Ascending aorta (tissue), 2 donors: Measurements from ENCODE around the gene RPA1. TPM values are rescaled to one million over a fixed set of nuclear protein-coding genes. Genes with fewer than 3 reads are reported as not detected.

Source experiments
- DNase-seq, 2 donors: peaks; one replicate each; pipeline ENCODE4 v3.0.0-alpha.2; 2019; ENCODE audit warnings: low spot score in 2 of 2
- H3K27ac ChIP-seq, 2 donors: fragments of 200-600 bp; sonication (generic); one replicate each; pipeline ENCODE4 v1.5.1; 2016 to 2017; ENCODE audit warnings: mild to moderate bottlenecking in 1 of 2
- H3K27me3 ChIP-seq: fragments of 200-600 bp; sonication (generic); one replicate; pipeline ENCODE4 v1.5.1; 2017
- H3K36me3 ChIP-seq, 2 donors: fragments of 200-600 bp; sonication (generic); one replicate each; pipeline ENCODE4 v1.5.1; 2016
- H3K4me1 ChIP-seq, 2 donors: fragments of 200-600 bp; sonication (generic); one replicate each; pipeline ENCODE4 v1.5.1; 2016 to 2017; ENCODE audit warnings: mild to moderate bottlenecking in 1 of 2
- H3K4me3 ChIP-seq, 2 donors: fragments of 200-600 bp; sonication (generic); one replicate each; pipeline ENCODE4 v1.5.1; 2016 to 2017; ENCODE audit warnings: mild to moderate bottlenecking in 1 of 2
- H3K9me3 ChIP-seq, 2 donors: fragments of 200-600 bp; sonication (generic); one replicate each; pipeline ENCODE4 v1.5.1; 2016
- intact Hi-C: fragments of 100-400 bp; cut with DNase I; formaldehyde crosslinking; loops from one replicate; pipeline ENCODE4 v1.15.1; 2023
- total RNA-seq: library from RNA; depleted of rRNA; stranded (reverse); fragments of >200 nt; gene quantifications from one replicate; pipeline ENCODE4 v1.1.0, GENCODE V29; 2016
- TF ChIP-seq, protein P1 (sequence below), 3 experiments: fragments of 200-600 bp in 2 of 3; fragments of 450-650 bp in 1 of 3; sonication (generic) in 2 of 3; IDR thresholded peaks; one replicate each; pipeline ENCODE4 v1.5.1; 2016 to 2019; ENCODE audit warnings: antibody characterized with exemption in 3 of 3, mild to moderate bottlenecking in 1 of 3, moderate library complexity in 1 of 3

RPA1 gene
- total RNA-seq, 1 donor from 2014 or later: 34.0 TPM

DNA sequence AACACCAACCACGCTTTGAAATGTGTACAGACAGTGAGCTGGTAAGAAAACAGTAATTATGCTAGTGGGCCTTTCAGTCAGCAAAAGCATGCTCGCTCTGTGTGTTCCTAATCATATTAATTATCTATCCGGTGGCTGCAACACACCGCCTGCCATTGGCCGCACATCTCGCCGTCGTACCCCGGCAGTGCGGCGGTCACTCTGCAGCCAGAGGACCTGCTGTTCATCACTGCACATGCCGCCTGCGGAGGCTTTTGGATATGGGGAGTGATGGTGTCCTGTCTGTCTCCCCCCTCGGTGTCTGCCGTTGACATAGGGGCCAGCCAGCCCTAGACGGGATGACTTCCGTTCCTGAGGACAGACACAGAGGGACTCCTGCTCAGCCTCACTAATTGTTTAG lies 68.5 kb downstream of the RPA1 start:
- Histone ChIP-seq H3K27me3 (no peaks in the 10 kb centered on the region), H3K9me3 (no peaks in the 10 kb centered on the region), H3K27ac (no peak overlapping the region), H3K4me1 (no peaks in the 10 kb centered on the region), H3K36me3 (peaks cover 39 to 54% of the 10 kb centered on the region in 2 donors), H3K4me3 (no peak overlapping the region)
- no peak for DNase-seq
- TF ChIP-seq, protein P1, sequence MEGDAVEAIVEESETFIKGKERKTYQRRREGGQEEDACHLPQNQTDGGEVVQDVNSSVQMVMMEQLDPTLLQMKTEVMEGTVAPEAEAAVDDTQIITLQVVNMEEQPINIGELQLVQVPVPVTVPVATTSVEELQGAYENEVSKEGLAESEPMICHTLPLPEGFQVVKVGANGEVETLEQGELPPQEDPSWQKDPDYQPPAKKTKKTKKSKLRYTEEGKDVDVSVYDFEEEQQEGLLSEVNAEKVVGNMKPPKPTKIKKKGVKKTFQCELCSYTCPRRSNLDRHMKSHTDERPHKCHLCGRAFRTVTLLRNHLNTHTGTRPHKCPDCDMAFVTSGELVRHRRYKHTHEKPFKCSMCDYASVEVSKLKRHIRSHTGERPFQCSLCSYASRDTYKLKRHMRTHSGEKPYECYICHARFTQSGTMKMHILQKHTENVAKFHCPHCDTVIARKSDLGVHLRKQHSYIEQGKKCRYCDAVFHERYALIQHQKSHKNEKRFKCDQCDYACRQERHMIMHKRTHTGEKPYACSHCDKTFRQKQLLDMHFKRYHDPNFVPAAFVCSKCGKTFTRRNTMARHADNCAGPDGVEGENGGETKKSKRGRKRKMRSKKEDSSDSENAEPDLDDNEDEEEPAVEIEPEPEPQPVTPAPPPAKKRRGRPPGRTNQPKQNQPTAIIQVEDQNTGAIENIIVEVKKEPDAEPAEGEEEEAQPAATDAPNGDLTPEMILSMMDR (IDR thresholded peaks at IDR 0.05): no peak
- intact Hi-C loops: no loop called here

DNA sequence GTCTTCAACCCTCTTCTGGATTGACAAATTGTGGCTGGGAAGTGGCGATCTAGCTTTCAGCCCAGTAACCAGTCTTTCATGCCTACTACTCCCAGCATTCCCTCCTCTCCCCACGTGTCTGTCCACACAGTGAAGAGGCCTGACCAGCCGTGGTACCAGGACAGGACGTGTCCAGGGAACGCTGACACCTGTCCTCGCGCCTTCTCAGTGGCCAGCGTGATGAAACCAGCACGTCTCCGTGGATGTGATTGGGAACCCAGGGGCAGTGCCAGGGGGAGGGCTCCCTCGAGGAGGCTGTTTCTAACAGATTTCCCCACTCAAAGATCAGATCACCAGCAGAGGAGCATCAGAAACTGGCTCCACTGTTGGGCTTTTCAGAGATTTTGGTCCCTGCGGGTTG lies 69.1 kb downstream of the RPA1 start:
- Histone ChIP-seq H3K27ac (no peak overlapping the region), H3K9me3 (no peaks in the 10 kb centered on the region), H3K36me3 (peaks cover 39 to 54% of the 10 kb centered on the region in 2 donors), H3K4me3 (no peak overlapping the region), H3K4me1 (no peaks in the 10 kb centered on the region), H3K27me3 (no peaks in the 10 kb centered on the region)
- intact Hi-C loops: no loop called here
- TF ChIP-seq, protein P1 (IDR thresholded peaks at IDR 0.05): no peak
- DNase-seq: no peak

DNA sequence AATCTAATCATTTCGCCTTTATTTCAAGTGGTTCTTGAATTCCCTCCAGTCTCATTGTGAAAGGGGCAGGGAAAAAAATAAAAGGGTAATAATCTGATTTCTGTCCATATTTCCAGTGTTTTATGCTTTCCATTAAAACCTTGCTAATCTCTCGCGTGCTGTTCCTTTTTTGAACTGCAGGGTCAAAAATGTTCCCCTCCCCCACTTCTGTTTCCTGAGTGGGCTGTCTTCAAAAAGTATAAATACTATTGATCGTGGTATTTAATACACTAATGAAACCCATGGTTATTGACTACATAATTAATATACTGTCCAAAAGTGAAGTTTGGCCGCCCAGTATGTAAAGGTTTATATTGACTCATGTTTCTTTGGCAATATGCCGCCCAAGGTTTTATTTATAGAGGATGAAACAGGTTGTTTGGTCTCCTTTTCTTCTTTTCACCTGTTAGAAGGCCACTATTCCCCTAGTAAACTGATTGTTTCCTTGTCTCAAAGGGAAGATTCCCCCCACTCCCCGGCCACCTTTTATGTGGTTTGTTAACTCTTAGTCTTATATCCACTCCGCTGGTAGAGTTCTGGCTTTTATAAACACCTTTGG lies 69.7 kb downstream of the RPA1 start:
- Histone ChIP-seq H3K9me3 (no peaks in the 10 kb centered on the region), H3K4me3 (no peak overlapping the region), H3K27me3 (no peaks in the 10 kb centered on the region), H3K27ac (no peak overlapping the region), H3K4me1 (no peaks in the 10 kb centered on the region), H3K36me3 (peaks cover 37 to 49% of the 10 kb centered on the region in 2 donors)
- intact Hi-C loops: no loop called here
- DNase-seq: no peak
- TF ChIP-seq, protein P1 (IDR thresholded peaks at IDR 0.05): no peak

DNA sequence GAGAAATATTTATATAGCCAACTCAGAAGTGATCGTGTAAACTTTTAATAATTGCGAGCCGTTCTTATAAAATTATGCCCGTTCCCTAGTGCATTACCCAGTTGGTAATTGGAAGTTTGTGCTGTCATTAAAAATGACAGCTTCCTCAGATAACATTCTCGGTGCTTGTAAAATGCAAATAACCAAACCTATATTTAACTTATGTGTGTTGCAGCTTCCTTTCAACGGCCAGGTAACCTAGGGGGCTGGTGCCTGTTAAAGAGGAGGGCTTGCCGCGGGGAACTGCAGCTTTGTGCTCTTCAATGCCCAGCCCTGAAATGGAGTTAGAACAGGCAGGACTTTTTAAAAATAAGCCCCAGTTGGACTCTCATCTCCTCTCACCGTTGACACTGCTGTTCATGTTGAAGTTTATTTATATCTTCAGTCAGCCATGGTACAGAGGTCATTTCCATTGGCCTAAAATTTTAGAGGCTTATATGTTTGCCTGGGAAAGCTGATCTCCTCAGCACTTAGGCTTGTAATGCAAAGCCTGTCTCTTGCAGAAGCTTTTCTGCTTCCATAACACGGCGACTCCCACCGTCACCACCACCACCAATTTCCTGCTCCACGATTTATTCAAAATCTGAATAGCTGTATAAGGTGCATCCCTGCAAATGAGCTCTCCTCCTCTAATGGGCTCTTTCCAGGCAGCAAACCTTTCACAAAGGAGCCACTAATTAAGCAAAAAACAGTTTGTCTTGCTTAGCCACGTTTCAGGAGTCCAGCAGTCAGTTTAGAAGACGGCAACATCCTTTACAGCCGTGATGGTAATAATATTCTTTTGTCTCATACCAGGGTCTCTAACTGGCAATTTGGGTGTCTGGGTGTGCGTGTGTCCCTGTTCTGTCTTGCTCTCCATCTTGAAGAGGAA lies 74.7 kb downstream of the RPA1 start:
- Histone ChIP-seq H3K36me3 (peaks cover 0 to under 1% of the 10 kb centered on the region in 2 donors), H3K4me3 (no peak overlapping the region), H3K27me3 (peaks cover 4% of the 10 kb centered on the region), H3K27ac (no peak overlapping the region), H3K9me3 (no peaks in the 10 kb centered on the region), H3K4me1 (peaks cover 6 to 13% of the 10 kb centered on the region in 2 donors)
- TF ChIP-seq, protein P1 (IDR thresholded peaks at IDR 0.05): no peak
- DNase-seq: no peak
- intact Hi-C loops: loop anchor here (10.0 kb wide), 1 partner anchor 340 kb away; no protein-coding TSS in a partner anchor

DNA sequence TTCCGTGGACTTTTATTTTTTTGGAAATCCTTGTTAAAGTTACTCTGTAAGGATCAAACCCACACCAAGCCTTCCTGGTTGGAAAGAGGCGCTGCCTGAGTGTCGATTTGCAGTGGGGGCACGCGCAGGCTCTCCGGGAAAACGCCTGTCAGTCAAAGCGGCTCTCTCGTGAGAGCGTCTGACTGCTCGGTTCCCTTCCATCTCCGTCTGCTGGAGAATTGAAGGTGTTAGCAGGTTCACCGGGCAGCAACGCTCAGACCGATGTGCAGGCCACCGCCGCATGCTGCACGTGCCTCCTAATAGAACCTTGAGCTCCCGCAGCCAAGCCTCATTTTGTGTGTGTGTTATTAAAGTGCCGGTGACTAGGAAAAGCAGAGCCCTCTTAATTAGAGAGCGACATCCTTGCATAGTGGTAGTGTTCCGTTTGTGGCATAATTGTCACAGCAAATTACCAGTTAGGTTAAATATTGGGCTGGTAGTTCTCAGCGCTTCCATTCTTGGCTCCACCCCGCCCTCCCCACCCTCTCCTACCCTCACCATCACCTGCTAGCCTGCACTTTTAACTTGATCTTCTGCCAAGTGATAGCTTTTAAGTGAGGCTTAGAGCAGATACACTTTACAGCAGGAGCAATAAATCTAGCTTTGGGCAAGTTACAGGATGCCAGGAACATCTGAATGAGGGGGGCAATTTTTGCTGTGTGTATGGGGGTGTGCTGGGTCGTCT lies 75.5 kb downstream of the RPA1 start:
- no peaks in the 10 kb centered on the region for H3K9me3 ChIP-seq
- H3K27me3 ChIP-seq: peaks cover 4% of the 10 kb centered on the region

More for the DNA sequence above, 75.5 kb downstream of the RPA1 start:
- no peak overlapping the region for H3K4me3 ChIP-seq
- H3K36me3 ChIP-seq: no peaks in the 10 kb centered on the region
- intact Hi-C loops: loop anchor here (10.0 kb wide), 1 partner anchor 339 kb away; no protein-coding TSS in a partner anchor
- DNase-seq: no peak
- peaks cover 6 to 13% of the 10 kb centered on the region in 2 donors for H3K4me1 ChIP-seq
- no peak overlapping the region for H3K27ac ChIP-seq
- TF ChIP-seq, protein P1 (IDR thresholded peaks at IDR 0.05): no peak
